Measurements from ENCODE around the gene COL1A1. TPM values are rescaled to one million over a fixed set of nuclear protein-coding genes. Genes with fewer than 3 reads are reported as not detected.
A peak's percentile ranks its signal among the peaks of the same experiment; 100 is the strongest.

The COL1A1 gene
- total RNA-seq, 6 experiments from 2014 or later: 4,948 to 7,804 (median 5,240) TPM

DNA sequence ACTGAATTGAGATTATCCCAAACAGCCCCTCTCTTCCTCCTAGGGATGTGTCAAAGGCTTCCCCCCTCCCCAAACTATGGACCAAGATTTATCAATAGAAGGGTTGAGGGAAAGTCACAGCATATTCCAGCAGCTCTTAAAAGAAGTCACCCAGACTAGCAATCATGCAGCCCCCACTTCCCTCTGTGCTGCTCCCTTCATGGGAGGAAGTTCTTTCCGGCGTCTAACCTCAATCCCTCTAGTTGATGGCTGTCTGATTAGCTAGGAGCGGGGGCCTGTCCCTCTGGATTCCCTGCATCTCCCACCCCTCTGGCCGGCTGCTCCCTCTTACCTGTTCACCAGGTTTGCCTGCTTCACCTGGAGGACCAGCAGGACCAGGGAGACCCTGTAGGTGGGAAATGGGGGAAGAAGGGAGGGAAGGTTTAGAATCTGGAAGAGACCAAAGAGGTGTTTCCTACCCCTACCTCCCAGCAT is 9.2 kb downstream of the COL1A1 start:
- Mint-ChIP-seq H3K27me3 (ENCODE audit: insufficient read depth) (peaks cover 79% of the 10 kb centered on the region), H3K36me3 (ENCODE audit: low read depth) (peaks cover 75% of the 10 kb centered on the region), H3K9me3 (peaks cover 8% of the 10 kb centered on the region), H3K4me1 (ENCODE audit: low read depth) (peaks cover 97% of the 10 kb centered on the region), H3K4me3 (peak overlapping the region; percentile 100), H3K27ac (peak overlapping the region; percentile 100)
- TF ChIP-seq, protein P1, sequence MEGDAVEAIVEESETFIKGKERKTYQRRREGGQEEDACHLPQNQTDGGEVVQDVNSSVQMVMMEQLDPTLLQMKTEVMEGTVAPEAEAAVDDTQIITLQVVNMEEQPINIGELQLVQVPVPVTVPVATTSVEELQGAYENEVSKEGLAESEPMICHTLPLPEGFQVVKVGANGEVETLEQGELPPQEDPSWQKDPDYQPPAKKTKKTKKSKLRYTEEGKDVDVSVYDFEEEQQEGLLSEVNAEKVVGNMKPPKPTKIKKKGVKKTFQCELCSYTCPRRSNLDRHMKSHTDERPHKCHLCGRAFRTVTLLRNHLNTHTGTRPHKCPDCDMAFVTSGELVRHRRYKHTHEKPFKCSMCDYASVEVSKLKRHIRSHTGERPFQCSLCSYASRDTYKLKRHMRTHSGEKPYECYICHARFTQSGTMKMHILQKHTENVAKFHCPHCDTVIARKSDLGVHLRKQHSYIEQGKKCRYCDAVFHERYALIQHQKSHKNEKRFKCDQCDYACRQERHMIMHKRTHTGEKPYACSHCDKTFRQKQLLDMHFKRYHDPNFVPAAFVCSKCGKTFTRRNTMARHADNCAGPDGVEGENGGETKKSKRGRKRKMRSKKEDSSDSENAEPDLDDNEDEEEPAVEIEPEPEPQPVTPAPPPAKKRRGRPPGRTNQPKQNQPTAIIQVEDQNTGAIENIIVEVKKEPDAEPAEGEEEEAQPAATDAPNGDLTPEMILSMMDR (IDR thresholded peaks at IDR 0.05): no peak
- no peak for DNase-seq

DNA sequence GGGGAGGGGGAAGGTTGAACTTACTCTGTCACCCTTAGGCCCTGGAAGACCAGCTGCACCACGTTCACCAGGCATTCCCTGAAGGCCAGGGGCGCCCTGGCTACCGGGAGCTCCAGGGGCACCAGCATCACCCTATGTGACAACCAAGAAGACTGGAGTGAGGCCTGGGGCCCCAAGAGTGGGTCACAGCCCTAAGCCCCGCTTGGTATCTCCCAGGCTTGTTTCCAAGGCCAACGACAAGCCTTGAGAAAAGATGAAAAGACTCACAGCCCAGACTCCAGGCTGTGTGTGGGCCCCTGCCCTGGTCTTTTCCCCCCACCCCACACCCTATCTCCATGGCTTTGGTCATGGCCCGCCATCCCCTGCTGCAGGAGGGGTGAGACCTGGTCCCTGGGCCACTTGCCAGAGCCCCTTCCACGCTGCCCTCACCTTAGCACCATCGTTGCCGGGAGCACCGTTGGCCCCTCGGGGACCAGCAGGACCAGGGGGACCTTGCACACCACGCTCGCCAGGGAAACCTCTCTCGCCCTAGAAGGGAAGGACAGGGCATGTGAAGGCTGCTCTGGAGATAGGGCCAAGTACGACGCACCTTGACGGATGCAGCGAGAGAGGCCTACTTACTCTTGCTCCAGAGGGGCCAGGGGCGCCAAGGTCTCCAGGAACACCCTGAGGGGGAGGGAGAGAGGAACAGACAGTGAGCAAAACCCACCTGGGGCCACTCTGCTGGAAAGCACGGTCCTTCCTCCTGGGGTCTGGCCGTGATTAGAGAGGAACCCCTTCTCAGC is 9.9 kb downstream of the COL1A1 start:
- Mint-ChIP-seq H3K36me3 (ENCODE audit: low read depth) (peaks cover 72% of the 10 kb centered on the region), H3K27ac (peak overlapping the region; percentile 100), H3K4me1 (ENCODE audit: low read depth) (peaks cover 97% of the 10 kb centered on the region), H3K4me3 (peak overlapping the region; percentile 100), H3K9me3 (peaks cover 8% of the 10 kb centered on the region), H3K27me3 (ENCODE audit: insufficient read depth) (peaks cover 80% of the 10 kb centered on the region)
- TF ChIP-seq, protein P1 (IDR thresholded peaks at IDR 0.05): no peak
- peak; percentile 15 for DNase-seq

DNA sequence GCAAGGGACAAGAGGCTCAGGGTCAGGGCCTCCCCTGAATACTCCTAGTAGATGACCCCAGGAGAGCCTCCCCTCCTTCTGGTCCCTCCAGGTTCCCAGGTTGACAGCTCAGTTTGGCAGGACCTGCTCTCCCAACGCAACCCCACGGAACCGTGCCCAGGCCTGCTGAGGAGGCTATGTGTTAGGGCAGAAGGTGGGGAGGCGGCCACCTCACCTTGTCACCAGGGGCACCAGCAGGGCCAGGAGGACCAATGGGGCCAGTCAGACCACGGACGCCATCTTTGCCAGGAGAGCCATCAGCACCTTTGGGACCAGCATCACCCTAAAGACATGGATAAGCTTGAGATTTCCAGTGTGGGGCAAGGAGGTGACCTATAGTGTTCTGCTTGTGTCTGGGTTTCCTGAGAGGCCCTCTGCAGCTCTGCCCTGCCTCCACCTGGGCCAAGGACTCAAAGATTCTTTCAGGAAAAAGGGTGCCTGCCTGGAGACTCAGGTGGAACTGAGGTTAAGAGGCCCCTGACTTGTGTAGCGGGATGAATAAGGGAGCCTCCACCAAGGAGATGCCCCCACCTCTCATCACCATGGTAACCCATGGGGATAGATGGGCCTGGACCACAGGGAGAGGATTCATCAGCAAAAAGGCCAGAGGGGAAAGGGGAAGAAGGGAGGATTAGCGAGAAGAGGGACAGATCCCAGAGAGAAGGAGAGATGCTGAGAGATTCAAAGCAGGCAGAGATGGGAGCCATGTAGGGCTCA is 10.7 kb downstream of the COL1A1 start:
- Mint-ChIP-seq H3K4me1 (ENCODE audit: low read depth) (peaks cover 97% of the 10 kb centered on the region), H3K27me3 (ENCODE audit: insufficient read depth) (peaks cover 86% of the 10 kb centered on the region), H3K9me3 (peaks cover 9% of the 10 kb centered on the region), H3K36me3 (ENCODE audit: low read depth) (peaks cover 72% of the 10 kb centered on the region), H3K4me3 (peak overlapping the region; percentile 100), H3K27ac (peak overlapping the region; percentile 100)
- TF ChIP-seq, protein P1 (IDR thresholded peaks at IDR 0.05): no peak
- peak; percentile 57 for DNase-seq

DNA sequence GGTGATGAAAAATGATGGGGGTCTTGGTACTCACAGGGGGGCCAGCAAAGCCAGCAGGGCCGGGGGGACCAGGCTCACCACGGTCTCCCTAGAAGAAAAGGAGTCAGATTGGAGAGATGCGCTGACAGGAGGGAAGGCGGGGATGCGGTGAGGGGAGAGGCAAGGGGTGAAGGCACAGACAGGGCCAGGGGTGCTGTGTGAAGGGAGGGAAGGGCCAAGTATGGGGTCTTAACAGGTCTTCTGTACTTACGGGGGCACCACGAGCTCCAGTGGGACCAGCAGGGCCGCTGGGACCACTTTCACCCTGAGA is 11.2 kb downstream of the COL1A1 start:
- Mint-ChIP-seq H3K27me3 (ENCODE audit: insufficient read depth) (peaks cover 86% of the 10 kb centered on the region), H3K4me3 (peak overlapping the region; percentile 100), H3K9me3 (peaks cover 11% of the 10 kb centered on the region), H3K36me3 (ENCODE audit: low read depth) (peaks cover 72% of the 10 kb centered on the region), H3K27ac (peak overlapping the region; percentile 100), H3K4me1 (ENCODE audit: low read depth) (peaks cover 97% of the 10 kb centered on the region)
- DNase-seq: no peak
- TF ChIP-seq, protein P1 (IDR thresholded peaks at IDR 0.05): no peak

DNA sequence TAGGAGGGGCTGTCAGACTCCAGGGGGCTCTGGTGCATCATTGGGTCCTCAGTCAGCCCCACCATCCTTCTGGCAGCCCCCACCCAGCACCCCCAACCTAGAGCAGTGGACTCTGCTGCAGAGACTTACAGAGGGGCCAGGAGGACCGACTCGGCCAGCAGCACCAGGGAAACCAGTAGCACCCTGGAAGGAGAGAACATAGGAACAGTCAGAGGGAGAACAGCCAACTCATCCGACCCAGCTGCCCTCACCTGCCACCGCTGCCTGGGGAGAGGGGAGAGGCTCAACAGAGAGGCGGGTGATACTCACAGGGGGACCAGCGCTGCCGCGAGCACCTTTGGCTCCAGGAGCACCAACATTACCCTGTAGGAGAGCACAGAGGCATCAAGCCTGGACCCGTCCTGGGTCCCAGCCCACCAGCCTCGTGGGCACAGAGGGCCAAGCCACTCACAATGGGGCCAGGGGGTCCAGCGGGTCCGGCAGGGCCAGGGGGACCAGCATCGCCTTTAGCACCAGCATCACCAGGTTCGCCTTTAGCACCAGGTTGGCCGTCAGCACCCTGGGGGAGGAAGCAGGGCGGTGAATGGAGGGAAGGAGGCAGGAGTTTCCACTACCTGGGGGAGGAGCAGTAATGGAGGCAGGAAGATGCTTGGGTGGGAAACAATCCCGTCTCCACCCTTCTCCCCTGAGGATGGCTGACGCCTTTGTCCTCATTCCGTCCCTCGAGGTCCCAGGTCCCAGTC is 11.7 kb downstream of the COL1A1 start:
- H3K4me1 Mint-ChIP-seq (ENCODE audit: low read depth): peaks cover 98% of the 10 kb centered on the region
- H3K27ac Mint-ChIP-seq: peak overlapping the region; percentile 100
- H3K36me3 Mint-ChIP-seq (ENCODE audit: low read depth): peaks cover 75% of the 10 kb centered on the region
- H3K4me3 Mint-ChIP-seq: peak overlapping the region; percentile 100
- TF ChIP-seq, protein P1 (IDR thresholded peaks at IDR 0.05): no peak
- DNase-seq: peak; percentile 34
- peaks cover 11% of the 10 kb centered on the region for H3K9me3 Mint-ChIP-seq
- peaks cover 85% of the 10 kb centered on the region for H3K27me3 Mint-ChIP-seq (ENCODE audit: insufficient read depth)
